Neutrophil (primary cell): ENCODE results near the gene ARL4A.

Experiments used
- H3K27ac ChIP-seq: fragments of 200-600 bp; sonication (generic); 2 replicates; pipeline ENCODE4 v1.5.1; 2016; ENCODE audit warnings: mild to moderate bottlenecking, moderate library complexity
- H3K27me3 ChIP-seq: fragments of 200-600 bp; sonication (generic); 2 replicates; pipeline ENCODE4 v1.6.0; 2016; ENCODE audit warnings: mild to moderate bottlenecking
- H3K36me3 ChIP-seq: fragments of 200-600 bp; sonication (generic); 2 replicates; pipeline ENCODE4 v1.5.1; 2017
- H3K4me1 ChIP-seq, 2 experiments: fragments of 200-600 bp in 1 of 2; sonication (generic) in 1 of 2; 1 replicate in 1 of 2; 2 replicates in 1 of 2; pipeline versions ENCODE4 v1.5.1 to v1.6.1; 2013 to 2016; ENCODE audit warnings: low read depth in 1 of 2, low read length in 1 of 2, mild to moderate bottlenecking in 1 of 2, moderate library complexity in 1 of 2; ENCODE audit not compliant: control insufficient read depth in 1 of 2, insufficient read depth in 1 of 2
- H3K4me3 ChIP-seq, 2 experiments: fragments of 200-600 bp in 1 of 2; sonication (generic) in 1 of 2; 1 replicate in 1 of 2; 2 replicates in 1 of 2; pipeline ENCODE4 v1.5.1; 2013 to 2016; ENCODE audit warnings: low read depth in 1 of 2, low read length in 1 of 2, mild to moderate bottlenecking in 1 of 2, moderate library complexity in 1 of 2
- H3K9me3 ChIP-seq: fragments of 200-600 bp; sonication (generic); 2 replicates; pipeline ENCODE4 v1.5.1; 2016
- TF ChIP-seq, protein P1 (sequence below): fragments of 200-600 bp; sonication (generic); IDR thresholded peaks from 2 replicates; pipeline ENCODE4 v1.5.1; 2016; ENCODE audit warnings: antibody characterized with exemption

ARL4A gene, protein sequence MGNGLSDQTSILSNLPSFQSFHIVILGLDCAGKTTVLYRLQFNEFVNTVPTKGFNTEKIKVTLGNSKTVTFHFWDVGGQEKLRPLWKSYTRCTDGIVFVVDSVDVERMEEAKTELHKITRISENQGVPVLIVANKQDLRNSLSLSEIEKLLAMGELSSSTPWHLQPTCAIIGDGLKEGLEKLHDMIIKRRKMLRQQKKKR

DNA sequence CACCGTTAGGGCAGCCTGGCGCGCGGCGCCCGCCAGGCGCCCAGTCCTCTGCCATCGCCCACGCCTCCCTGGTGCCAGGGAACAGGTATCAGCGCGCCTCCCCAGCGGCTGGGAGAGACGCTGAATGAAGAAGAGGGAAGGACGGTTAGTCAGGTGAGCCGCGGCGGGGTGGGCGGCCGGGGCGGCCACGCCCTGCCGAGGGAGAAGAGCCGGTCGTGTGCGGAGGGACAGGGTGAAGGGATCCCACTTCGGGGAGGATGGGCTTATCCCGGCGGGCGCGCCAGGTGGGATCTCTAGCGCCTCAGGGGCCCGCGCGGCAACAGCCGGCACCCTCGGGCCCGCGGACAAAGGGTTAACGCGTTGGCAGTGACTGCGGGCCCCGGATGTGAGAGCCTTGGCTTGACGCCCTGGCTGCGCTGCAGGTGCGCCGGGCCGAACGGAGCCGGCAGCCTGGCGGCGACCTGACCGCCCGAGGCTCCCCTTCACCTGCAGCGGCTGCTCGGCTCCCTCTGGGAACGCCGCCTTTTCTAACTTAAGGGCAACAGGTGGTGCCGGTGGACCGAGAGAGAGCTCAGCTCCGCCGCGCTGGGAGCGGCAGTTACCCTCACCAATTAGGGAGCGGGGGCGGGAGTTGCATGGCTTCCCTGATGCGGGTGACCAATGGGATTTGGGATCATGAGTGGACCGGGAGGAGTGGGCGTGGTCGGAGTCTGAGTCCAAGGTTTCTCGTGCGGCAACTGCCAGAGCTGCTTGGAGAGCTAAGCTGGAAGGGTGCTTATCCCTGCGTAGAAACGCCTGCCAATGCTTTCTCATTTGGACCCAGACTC is at the start of gene ARL4A:
Gene ARL4A (plus strand): TSS at position 743 of the 827 bp plus-strand sequence. CDS start 622 bp downstream, outside the sequence.
- H3K9me3 ChIP-seq, result no peaks in the 10 kb centered on the region
- H3K27me3 ChIP-seq, result no peaks in the 10 kb centered on the region
- no peaks in the 10 kb centered on the region for H3K36me3 ChIP-seq
- peak within 1 kb of the TSS; percentile 68 for H3K27ac ChIP-seq
- peaks cover 12 to 16% of the 10 kb centered on the region in 2 experiments for H3K4me1 ChIP-seq
- TF ChIP-seq, protein P1, sequence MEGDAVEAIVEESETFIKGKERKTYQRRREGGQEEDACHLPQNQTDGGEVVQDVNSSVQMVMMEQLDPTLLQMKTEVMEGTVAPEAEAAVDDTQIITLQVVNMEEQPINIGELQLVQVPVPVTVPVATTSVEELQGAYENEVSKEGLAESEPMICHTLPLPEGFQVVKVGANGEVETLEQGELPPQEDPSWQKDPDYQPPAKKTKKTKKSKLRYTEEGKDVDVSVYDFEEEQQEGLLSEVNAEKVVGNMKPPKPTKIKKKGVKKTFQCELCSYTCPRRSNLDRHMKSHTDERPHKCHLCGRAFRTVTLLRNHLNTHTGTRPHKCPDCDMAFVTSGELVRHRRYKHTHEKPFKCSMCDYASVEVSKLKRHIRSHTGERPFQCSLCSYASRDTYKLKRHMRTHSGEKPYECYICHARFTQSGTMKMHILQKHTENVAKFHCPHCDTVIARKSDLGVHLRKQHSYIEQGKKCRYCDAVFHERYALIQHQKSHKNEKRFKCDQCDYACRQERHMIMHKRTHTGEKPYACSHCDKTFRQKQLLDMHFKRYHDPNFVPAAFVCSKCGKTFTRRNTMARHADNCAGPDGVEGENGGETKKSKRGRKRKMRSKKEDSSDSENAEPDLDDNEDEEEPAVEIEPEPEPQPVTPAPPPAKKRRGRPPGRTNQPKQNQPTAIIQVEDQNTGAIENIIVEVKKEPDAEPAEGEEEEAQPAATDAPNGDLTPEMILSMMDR, result peak; percentile 18
- H3K4me3 ChIP-seq, result peak within 1 kb of the TSS; percentile 76 to 89

DNA sequence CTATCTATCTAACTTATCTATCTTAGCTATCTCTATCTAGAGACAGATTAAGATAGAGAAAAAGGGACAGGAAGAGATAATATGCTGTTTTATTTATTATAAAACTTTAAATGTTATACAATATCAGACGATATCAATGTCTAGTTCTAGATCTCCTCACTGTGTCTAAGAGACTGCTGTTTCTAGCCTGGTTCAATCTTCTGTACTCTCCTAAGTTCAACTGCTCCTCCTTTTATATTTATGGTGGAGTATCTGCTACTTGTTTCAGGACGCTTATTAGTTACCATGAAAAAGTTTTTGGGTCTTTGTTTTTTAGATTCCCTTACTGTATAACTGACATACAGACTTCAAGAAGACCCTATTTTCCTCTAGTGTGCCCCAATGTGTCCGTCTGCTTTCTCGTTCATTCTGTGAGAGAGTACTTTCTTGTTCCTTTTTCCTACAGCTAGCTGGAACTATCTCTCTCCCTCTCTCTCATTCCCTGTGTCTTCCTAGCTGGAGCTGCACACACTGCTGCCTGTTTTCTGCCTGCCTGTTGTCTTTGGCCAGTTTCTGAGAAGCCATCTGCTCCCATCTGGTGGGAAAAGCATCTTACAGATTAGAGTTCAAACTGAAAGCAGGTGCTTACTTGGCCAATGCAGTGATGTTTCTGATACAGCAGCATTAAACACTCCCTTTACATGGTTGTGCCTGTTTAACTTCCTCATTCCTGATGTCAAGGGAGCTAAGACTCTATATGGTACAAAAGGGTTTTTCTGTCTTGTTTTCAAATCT is 49.4 kb upstream of the ARL4A start:
- Histone ChIP-seq H3K9me3 (no peaks in the 10 kb centered on the region), H3K4me1 (peaks cover 0 to 4% of the 10 kb centered on the region in 2 experiments), H3K4me3 (no peak overlapping the region), H3K36me3 (no peaks in the 10 kb centered on the region), H3K27me3 (no peaks in the 10 kb centered on the region), H3K27ac (no peak overlapping the region)
- TF ChIP-seq, protein P1, result no peak

GRCh38 chr7:12638851-12639456 is 48.5 kb upstream of the ARL4A start:
- Histone ChIP-seq H3K4me1 (peaks cover 0 to 4% of the 10 kb centered on the region in 2 experiments), H3K36me3 (no peaks in the 10 kb centered on the region), H3K9me3 (no peaks in the 10 kb centered on the region), H3K4me3 (no peak overlapping the region), H3K27ac (no peak overlapping the region), H3K27me3 (no peaks in the 10 kb centered on the region)
- TF ChIP-seq, protein P1, result no peak

- TF ChIP-seq, protein P1, result no peak
Observed at GRCh38 chr7:12640299-12641096, 46.9 kb upstream of the ARL4A start.

More at GRCh38 chr7:12640299-12641096, 46.9 kb upstream of the ARL4A start:
- Histone ChIP-seq H3K4me3 (no peak overlapping the region), H3K4me1 (peaks cover 0 to 4% of the 10 kb centered on the region in 2 experiments), H3K9me3 (no peaks in the 10 kb centered on the region), H3K36me3 (no peaks in the 10 kb centered on the region), H3K27me3 (no peaks in the 10 kb centered on the region), H3K27ac (no peak overlapping the region)
